Measurements from ENCODE around the gene SLC26A5. TPM values are rescaled to one million over a fixed set of nuclear protein-coding genes. Genes with fewer than 3 reads are reported as not detected.
"Not testable (repeated sequence)": the region's sequence is repeated elsewhere in the genome, so short reads cannot be mapped to it uniquely, and the experiment has no call there.

Gene SLC26A5
- polyA plus RNA-seq, 5 donors: 0.51 to 1.4 (median 0.91) TPM

GRCh38 chr7:103405789-103406613, 40.0 kb downstream of the SLC26A5 start:
- not testable (repeated sequence) for DNase-seq

GRCh38 chr7:103399687-103400086, 46.3 kb downstream of the SLC26A5 start:
- DNase-seq: not testable (repeated sequence)

GRCh38 chr7:103398483-103399127, 47.4 kb downstream of the SLC26A5 start:
- DNase-seq: no peak

GRCh38 chr7:103396471-103396870, 49.5 kb downstream of the SLC26A5 start:
- DNase-seq: no peak

- no peak for DNase-seq
Measured at GRCh38 chr7:103395071-103395470, 50.9 kb downstream of the SLC26A5 start.

- DNase-seq: no peak
Measured at GRCh38 chr7:103394566-103394965, 51.4 kb downstream of the SLC26A5 start.

- DNase-seq: no peak
Measured at GRCh38 chr7:103391976-103392375, 54.0 kb downstream of the SLC26A5 start.

- no peak for DNase-seq
Measured at GRCh38 chr7:103391150-103391549, 54.9 kb downstream of the SLC26A5 start.

- DNase-seq: no peak
Measured at GRCh38 chr7:103389263-103389662, 56.7 kb downstream of the SLC26A5 start.

- no peak for DNase-seq
Measured at GRCh38 chr7:103388469-103389140, 57.4 kb downstream of the SLC26A5 start.

GRCh38 chr7:103387242-103387641, 58.8 kb downstream of the SLC26A5 start:
- no peak for DNase-seq

GRCh38 chr7:103382032-103382402, 64.0 kb downstream of the SLC26A5 start:
- DNase-seq: no peak

- no peak for DNase-seq
Measured at GRCh38 chr7:103381280-103382031, 64.6 kb downstream of the SLC26A5 start.

GRCh38 chr7:103380395-103381191, 65.4 kb downstream of the SLC26A5 start:
- no peak for DNase-seq

GRCh38 chr7:103379270-103379975, 66.6 kb downstream of the SLC26A5 start:
- no peak for DNase-seq

- no peak for DNase-seq
Measured at GRCh38 chr7:103373866-103374643, 72.0 kb downstream of the SLC26A5 start.

- no peak for DNase-seq
Measured at GRCh38 chr7:103369432-103369831, 76.6 kb downstream of the SLC26A5 start.

GRCh38 chr7:103349805-103350204, 96.2 kb downstream of the SLC26A5 start:
- no peak for DNase-seq

- DNase-seq: no peak
Measured at GRCh38 chr7:103348959-103349358, 97.0 kb downstream of the SLC26A5 start.

GRCh38 chr7:103348452-103348851, 97.6 kb downstream of the SLC26A5 start:
- no peak for DNase-seq
